Neural cell (in vitro differentiated cells): ENCODE data around the gene CTAGE4.
"Not testable (repeated sequence)": the region's sequence is repeated elsewhere in the genome, so short reads cannot be mapped to it uniquely, and the experiment has no call there.

Experiments used
- CTCF ChIP-seq: fragments of 450-650 bp; IDR thresholded peaks from 2 replicates; pipeline ENCODE4 v1.5.1; 2014; ENCODE audit warnings: antibody characterized with exemption, mild to moderate bottlenecking, moderate library complexity; ENCODE audit not compliant: poor library complexity, severe bottlenecking
- EP300 ChIP-seq: fragments of 450-650 bp; conservative IDR thresholded peaks from 2 replicates; pipeline ENCODE4 v1.6.1; 2014; ENCODE audit warnings: antibody characterized with exemption, mild to moderate bottlenecking, moderate library complexity; ENCODE audit not compliant: poor library complexity, severe bottlenecking
- EZH2 ChIP-seq: fragments of 200-600, 300-800 bp; shearing (Covaris generic), sonication (generic); IDR thresholded peaks from 2 replicates; pipeline ENCODE4 v1.6.1; 2014; ENCODE audit warnings: antibody characterized with exemption, low read length, borderline replicate concordance, mild to moderate bottlenecking; ENCODE audit not compliant: insufficient read depth, poor library complexity, severe bottlenecking
- POLR2AphosphoS5 ChIP-seq: IDR thresholded peaks from 2 replicates; pipeline ENCODE4 v1.6.1; 2012
- RAD21 ChIP-seq: fragments of 450-650 bp; conservative IDR thresholded peaks from 2 replicates; pipeline ENCODE4 v1.6.1; 2014; ENCODE audit warnings: antibody characterized with exemption, mild to moderate bottlenecking, moderate library complexity
- REST ChIP-seq: IDR thresholded peaks from 2 replicates; pipeline ENCODE4 v1.6.1; 2012; ENCODE audit warnings: borderline replicate concordance
- TAF1 ChIP-seq: IDR thresholded peaks from 2 replicates; pipeline ENCODE4 v1.6.1; 2012; ENCODE audit warnings: low read depth

GRCh38 chr7:144228810-144229209 is 45.5 kb downstream of the CTAGE4 start:
- TF ChIP-seq CTCF, POLR2AphosphoS5, RAD21, REST, EZH2, EP300, TAF1: not testable (repeated sequence)
